Loucy (cell line): Measurements from ENCODE around the gene CCDC121.
"Not testable (repeated sequence)": the region's sequence is repeated elsewhere in the genome, so short reads cannot be mapped to it uniquely, and the experiment has no call there.

Experiments
- EZH2phosphoT487 ChIP-seq: fragments of 200-600 bp; IDR thresholded peaks from 2 replicates; pipeline ENCODE4 v1.6.1; 2018; ENCODE audit warnings: antibody characterized with exemption, mild to moderate bottlenecking, moderate library complexity, borderline replicate concordance
- TF ChIP-seq, protein P1 (sequence below): fragments of 200-600 bp; sonication (generic); conservative IDR thresholded peaks from 2 replicates; pipeline ENCODE4 v1.5.1; 2014; ENCODE audit warnings: mild to moderate bottlenecking, antibody characterized with exemption, low read length

DNA sequence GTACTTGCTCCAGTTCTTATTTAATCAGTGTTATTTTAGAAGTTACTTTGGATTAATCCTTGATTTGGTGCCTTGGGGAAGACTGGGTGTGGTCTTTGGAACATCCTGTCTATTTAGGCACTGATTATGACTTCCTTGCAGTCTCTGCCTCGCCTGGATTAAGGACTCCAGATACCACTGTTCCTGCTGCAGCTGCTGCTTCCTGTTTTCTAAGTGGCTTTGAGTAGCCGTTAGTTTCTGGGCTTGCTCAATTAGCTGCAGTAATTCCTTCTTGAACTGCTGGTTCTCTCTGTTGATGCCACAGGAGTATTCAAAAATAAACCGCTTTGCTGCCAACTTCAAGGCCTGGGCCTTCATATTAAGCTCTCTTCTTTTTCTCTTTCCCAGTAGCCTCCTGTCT is 1.9 kb downstream of the CCDC121 start:
- TF ChIP-seq, protein P1, sequence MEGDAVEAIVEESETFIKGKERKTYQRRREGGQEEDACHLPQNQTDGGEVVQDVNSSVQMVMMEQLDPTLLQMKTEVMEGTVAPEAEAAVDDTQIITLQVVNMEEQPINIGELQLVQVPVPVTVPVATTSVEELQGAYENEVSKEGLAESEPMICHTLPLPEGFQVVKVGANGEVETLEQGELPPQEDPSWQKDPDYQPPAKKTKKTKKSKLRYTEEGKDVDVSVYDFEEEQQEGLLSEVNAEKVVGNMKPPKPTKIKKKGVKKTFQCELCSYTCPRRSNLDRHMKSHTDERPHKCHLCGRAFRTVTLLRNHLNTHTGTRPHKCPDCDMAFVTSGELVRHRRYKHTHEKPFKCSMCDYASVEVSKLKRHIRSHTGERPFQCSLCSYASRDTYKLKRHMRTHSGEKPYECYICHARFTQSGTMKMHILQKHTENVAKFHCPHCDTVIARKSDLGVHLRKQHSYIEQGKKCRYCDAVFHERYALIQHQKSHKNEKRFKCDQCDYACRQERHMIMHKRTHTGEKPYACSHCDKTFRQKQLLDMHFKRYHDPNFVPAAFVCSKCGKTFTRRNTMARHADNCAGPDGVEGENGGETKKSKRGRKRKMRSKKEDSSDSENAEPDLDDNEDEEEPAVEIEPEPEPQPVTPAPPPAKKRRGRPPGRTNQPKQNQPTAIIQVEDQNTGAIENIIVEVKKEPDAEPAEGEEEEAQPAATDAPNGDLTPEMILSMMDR, result not testable (repeated sequence)
- not testable (repeated sequence) for TF ChIP-seq EZH2phosphoT487
